Common myeloid progenitor, CD34-positive (primary cell): ENCODE data around the gene CERT1.

Experiments
- CTCF ChIA-PET: fragments of 350-600 bp; sonication (Branson Sonifier 250); formaldehyde crosslinking; loops from one replicate; lab custom pipeline; 2021; ENCODE audit warnings: antibody characterized with exemption; lab: Charles Lee
- POLR2A ChIA-PET: fragments of 350-600 bp; sonication (Branson Sonifier 250); formaldehyde crosslinking; loops from one replicate; lab custom pipeline; 2021; ENCODE audit warnings: antibody characterized with exemption; lab: Charles Lee
- DNase-seq, 3 donors: peaks; one replicate each; pipeline versions ENCODE4 v3.0.0 to v3.0.0-alpha.2; 2013
- H3K27ac ChIP-seq, 2 experiments: 1 replicate in 1 of 2; 2 replicates in 1 of 2; pipeline ENCODE4 v1.7.0; 2013; ENCODE audit warnings: inconsistent platforms in 2 of 2, low read length in 2 of 2, mild to moderate bottlenecking in 2 of 2, low read depth in 1 of 2, moderate library complexity in 1 of 2; ENCODE audit not compliant: severe bottlenecking in 2 of 2, insufficient read depth in 1 of 2, poor library complexity in 1 of 2
- H3K27me3 ChIP-seq, 5 experiments: replicated peaks in 2 of 5; 1 replicate in 3 of 5; 2 replicates in 2 of 5; pipeline versions ENCODE4 v1.6.1 to v1.7.0; 2013; ENCODE audit warnings: low read length in 4 of 5, mild to moderate bottlenecking in 2 of 5, moderate library complexity in 2 of 5, inconsistent platforms in 1 of 5; ENCODE audit not compliant: insufficient read depth in 5 of 5, control insufficient read depth in 4 of 5
- H3K36me3 ChIP-seq, 4 experiments: 1 replicate in 2 of 4; 2 replicates in 2 of 4; pipeline versions ENCODE4 v1.6.1 to v1.7.0; 2013; ENCODE audit warnings: low read length in 3 of 4, control low read depth in 1 of 4, mild to moderate bottlenecking in 1 of 4; ENCODE audit not compliant: control insufficient read depth in 4 of 4, insufficient read depth in 4 of 4
- H3K4me1 ChIP-seq, 4 experiments: 1 replicate in 3 of 4; 2 replicates in 1 of 4; pipeline versions ENCODE4 v1.6.1 to v1.7.1; 2013; ENCODE audit warnings: low read length in 3 of 4, mild to moderate bottlenecking in 3 of 4, control low read depth in 1 of 4, inconsistent platforms in 1 of 4, moderate library complexity in 1 of 4; ENCODE audit not compliant: control insufficient read depth in 4 of 4, insufficient read depth in 4 of 4; ENCODE audit errors: control extremely low read depth in 1 of 4
- H3K4me3 ChIP-seq, 7 experiments: 1 replicate in 4 of 7; 2 replicates in 3 of 7; pipeline versions ENCODE4 v1.5.1 to v1.7.0; 2013; ENCODE audit warnings: mild to moderate bottlenecking in 7 of 7, low read length in 6 of 7, moderate library complexity in 6 of 7, inconsistent platforms in 2 of 7, low read depth in 2 of 7, control low read depth in 1 of 7; ENCODE audit not compliant: insufficient read depth in 4 of 7, control insufficient read depth in 1 of 7; ENCODE audit errors: extremely low read depth in 1 of 7
- H3K9me3 ChIP-seq, 5 experiments: 1 replicate in 4 of 5; 2 replicates in 1 of 5; pipeline versions ENCODE4 v1.6.1 to v1.7.1; 2013; ENCODE audit warnings: low read length in 4 of 5, mild to moderate bottlenecking in 2 of 5, inconsistent platforms in 1 of 5, low read depth in 1 of 5, moderate library complexity in 1 of 5; ENCODE audit not compliant: control insufficient read depth in 4 of 5, insufficient read depth in 2 of 5; ENCODE audit errors: control extremely low read depth in 1 of 5
- WGBS: methylation state at CpG from one replicate; pipeline ENCODE4 v1.1.5; 2013; ENCODE audit not compliant: insufficient coverage; 5-methylcytosine and 5-hydroxymethylcytosine counted together

Gene CERT1

GRCh38 chr5:75460942-75461610 is 50.4 kb downstream of the CERT1 start:
- Histone ChIP-seq H3K36me3 (peaks cover 0 to 7% (median 3%) of the 10 kb centered on the region in 4 experiments), H3K4me3 (no peak overlapping the region), H3K27ac (no peak overlapping the region), H3K27me3 (no peaks in the 10 kb centered on the region), H3K4me1 (peaks cover 0 to 5% (median 2%) of the 10 kb centered on the region in 4 experiments), H3K9me3 (no peaks in the 10 kb centered on the region)
- ChIA-PET POLR2A (no interaction called here), CTCF (no interaction called here)
- WGBS, result 97% methylated on average over 5 of the region's 8 CpGs
- DNase-seq, result no peak

- DNase-seq, result no peak
- WGBS, result 94% methylated on average over 2 of the region's 2 CpGs
- H3K27me3 ChIP-seq, result no peaks in the 10 kb centered on the region
- ChIA-PET CTCF (no interaction called here), POLR2A (no interaction called here)
- H3K36me3 ChIP-seq, result peaks cover 0 to 7% (median 3%) of the 10 kb centered on the region in 4 experiments
- H3K27ac ChIP-seq, result no peak overlapping the region
- H3K9me3 ChIP-seq, result peaks cover 0 to 2% (median 0%) of the 10 kb centered on the region in 5 experiments
- no peak overlapping the region for H3K4me3 ChIP-seq
- H3K4me1 ChIP-seq, result peaks cover 0 to 3% (median under 1%) of the 10 kb centered on the region in 4 experiments
Observed at GRCh38 chr5:75460532-75460931, 50.9 kb downstream of the CERT1 start.

- ChIA-PET POLR2A (no interaction called here), CTCF (interaction anchor here (0.7 kb wide), 1 partner anchor 9 kb away, joined by 3 read pairs; no protein-coding TSS in a partner anchor)
- Histone ChIP-seq H3K4me1 (peaks cover 0 to 2% (median 0%) of the 10 kb centered on the region in 4 experiments), H3K4me3 (no peak overlapping the region), H3K27me3 (no peaks in the 10 kb centered on the region), H3K27ac (no peak overlapping the region), H3K36me3 (peaks cover 7 to 14% (median 10%) of the 10 kb centered on the region in 4 experiments), H3K9me3 (peaks cover 0 to 2% (median 0%) of the 10 kb centered on the region in 5 experiments)
- no peak for DNase-seq
- WGBS, result 100% methylated on average over 4 of the region's 8 CpGs
Observed at GRCh38 chr5:75457691-75458090, 53.7 kb downstream of the CERT1 start.

- peaks cover 0 to 2% (median 0%) of the 10 kb centered on the region in 4 experiments for H3K4me1 ChIP-seq
- H3K9me3 ChIP-seq, result peaks cover 0 to 2% (median 0%) of the 10 kb centered on the region in 5 experiments
- H3K36me3 ChIP-seq, result peaks cover 7 to 14% (median 11%) of the 10 kb centered on the region in 4 experiments
- H3K27me3 ChIP-seq, result no peaks in the 10 kb centered on the region
- no CpG with 5 or more reads among the region's 1 CpG for WGBS
- no peak for DNase-seq
- H3K27ac ChIP-seq, result no peak overlapping the region
- POLR2A ChIA-PET, result interaction anchor here (0.5 kb wide), 1 partner anchor 76 kb away, joined by 3 read pairs; no protein-coding TSS in a partner anchor
- CTCF ChIA-PET, result interaction anchor here (0.7 kb wide), 1 partner anchor 10 kb away, joined by 3 read pairs; no protein-coding TSS in a partner anchor
- no peak overlapping the region for H3K4me3 ChIP-seq
Observed at GRCh38 chr5:75457161-75457560, 54.3 kb downstream of the CERT1 start.

GRCh38 chr5:75450069-75450468 is 61.4 kb downstream of the CERT1 start:
- no CpG with 5 or more reads among the region's 1 CpG for WGBS
- no peak overlapping the region for H3K27ac ChIP-seq
- H3K27me3 ChIP-seq, result no peaks in the 10 kb centered on the region
- DNase-seq, result no peak
- peaks cover 2 to 34% (median 13%) of the 10 kb centered on the region in 4 experiments for H3K36me3 ChIP-seq
- no peaks in the 10 kb centered on the region for H3K4me1 ChIP-seq
- peaks cover 7 to 40% (median 13%) of the 10 kb centered on the region in 5 experiments for H3K9me3 ChIP-seq
- ChIA-PET CTCF (interaction anchor here (1.1 kb wide), 2 partner anchors 16 to 62 kb away, joined by 3 read pairs; partner anchors contain the start of gene POLK), POLR2A (no interaction called here)
- no peak overlapping the region for H3K4me3 ChIP-seq

- no peaks in the 10 kb centered on the region for H3K4me1 ChIP-seq
- no peak overlapping the region for H3K4me3 ChIP-seq
- no peaks in the 10 kb centered on the region for H3K27me3 ChIP-seq
- WGBS, result 83% methylated on average over 1 of the region's 2 CpGs
- POLR2A ChIA-PET, result no interaction called here
- peak in 2 of 3 donors; percentile 25 to 33 for DNase-seq
- CTCF ChIA-PET, result no interaction called here
- H3K9me3 ChIP-seq, result peaks cover 12 to 56% (median 20%) of the 10 kb centered on the region in 5 experiments
- peaks cover 2 to 31% (median 7%) of the 10 kb centered on the region in 4 experiments for H3K36me3 ChIP-seq
- H3K27ac ChIP-seq, result no peak overlapping the region
Observed at GRCh38 chr5:75446068-75446467, 65.4 kb downstream of the CERT1 start.

GRCh38 chr5:75441560-75441959 is 69.9 kb downstream of the CERT1 start:
- Histone ChIP-seq H3K27me3 (no peaks in the 10 kb centered on the region), H3K4me1 (peaks cover 0 to 10% (median 0%) of the 10 kb centered on the region in 4 experiments), H3K4me3 (no peak overlapping the region), H3K9me3 (peaks cover 6 to 32% (median 16%) of the 10 kb centered on the region in 5 experiments), H3K27ac (no peak overlapping the region), H3K36me3 (peaks cover 0 to 12% (median 3%) of the 10 kb centered on the region in 4 experiments)
- WGBS, result no CpG with 5 or more reads among the region's 2 CpGs
- DNase-seq, result no peak
- CTCF ChIA-PET, result no interaction called here
- POLR2A ChIA-PET, result no interaction called here
